ENCODE measurements around the gene SLC31A2.

The SLC31A2 gene

GRCh38 chr9:113151696-113152630 lies 1.2 kb downstream of the SLC31A2 start:
- no peak for DNase-seq

GRCh38 chr9:113152699-113153098 lies 1.9 kb downstream of the SLC31A2 start:
- peak; percentile 55 for DNase-seq

- no peak for DNase-seq
These were observed 2.8 kb downstream of the SLC31A2 start for GRCh38 chr9:113153599-113153998.

GRCh38 chr9:113154471-113154870 lies 3.7 kb downstream of the SLC31A2 start:
- DNase-seq, result peak; percentile 26

- no peak for DNase-seq
These were observed 4.1 kb downstream of the SLC31A2 start for GRCh38 chr9:113154946-113155345.

GRCh38 chr9:113155911-113156588 lies 5.2 kb downstream of the SLC31A2 start:
- DNase-seq, result no peak

- no peak for DNase-seq
These were observed 6.1 kb downstream of the SLC31A2 start for GRCh38 chr9:113156880-113157279.

- DNase-seq, result no peak
These were observed 7.6 kb downstream of the SLC31A2 start for GRCh38 chr9:113158446-113158845.

- DNase-seq, result no peak
These were observed 9.8 kb downstream of the SLC31A2 start for GRCh38 chr9:113160571-113160970.

- no peak for DNase-seq
These were observed 12.2 kb downstream of the SLC31A2 start for GRCh38 chr9:113163001-113163400.

- no peak for DNase-seq
These were observed 13.9 kb downstream of the SLC31A2 start for GRCh38 chr9:113164536-113165300.

- DNase-seq, result no peak
These were observed 15.2 kb downstream of the SLC31A2 start for GRCh38 chr9:113166039-113166438.

- DNase-seq, result no peak
These were observed 18.0 kb downstream of the SLC31A2 start for GRCh38 chr9:113168809-113169208.

GRCh38 chr9:113173341-113173740 lies 22.5 kb downstream of the SLC31A2 start:
- no peak for DNase-seq

GRCh38 chr9:113176803-113177202 lies 26.0 kb downstream of the SLC31A2 start:
- DNase-seq, result no peak

- DNase-seq, result no peak
These were observed 26.4 kb downstream of the SLC31A2 start for GRCh38 chr9:113177251-113177650.

GRCh38 chr9:113178087-113178486 lies 27.3 kb downstream of the SLC31A2 start:
- peak; percentile 8 for DNase-seq

GRCh38 chr9:113179839-113180238 lies 29.0 kb downstream of the SLC31A2 start:
- no peak for DNase-seq

GRCh38 chr9:113181165-113181564 lies 30.4 kb downstream of the SLC31A2 start:
- DNase-seq, result no peak

GRCh38 chr9:113183956-113184488 lies 33.2 kb downstream of the SLC31A2 start:
- DNase-seq, result no peak

- no peak for DNase-seq
These were observed 33.7 kb downstream of the SLC31A2 start for GRCh38 chr9:113184539-113184938.

- no peak for DNase-seq
These were observed 34.5 kb downstream of the SLC31A2 start for GRCh38 chr9:113185271-113185670.

- DNase-seq, result no peak
These were observed 35.4 kb downstream of the SLC31A2 start for GRCh38 chr9:113186137-113186755.
